Muscle of arm (tissue), 14 donors: Measurements from ENCODE around the gene CCDC196. TPM values are rescaled to one million over a fixed set of nuclear protein-coding genes. Genes with fewer than 3 reads are reported as not detected.

Source experiments
- DNase-seq: peaks from one replicate; pipeline ENCODE4 v3.0.0-alpha.2; 2013
- long read RNA-seq, 11 donors: transcript quantifications; one replicate each; lab custom pipeline, GENCODE V29; 2026
- polyA plus RNA-seq, 12 donors: library from polyadenylated mRNA; unstranded; fragments of 120-200 nt; gene quantifications; one replicate each; pipeline ENCODE4 v1.2.1, GENCODE V29; 2013; ENCODE audit not compliant: insufficient read length in 12 of 12

Gene CCDC196
- polyA plus RNA-seq, result under 1 TPM in 1 of 12 donors, not detected in 11; 0.10 TPM
- long read RNA-seq, donor 1, result 0 reads
- long read RNA-seq, donor 2, result 0 reads
- long read RNA-seq, donor 3, result 0 reads
- long read RNA-seq, donor 4, result 0 reads
- long read RNA-seq, donor 5, result 0 reads
- long read RNA-seq, donor 6, result 0 reads
- long read RNA-seq, donor 7, result 0 reads
- long read RNA-seq, donor 8, result 0 reads
- long read RNA-seq, donor 9, result 0 reads
- long read RNA-seq, donor 10, result 0 reads
- long read RNA-seq, donor 11, result 0 reads

- DNase-seq, result no peak
Observed at GRCh38 chr14:66485910-66486421, at the start of gene CCDC196. TSS of gene CCDC196 (plus strand) at chr14:66486371. CDS start at chr14:66486503, 132 bp downstream.

GRCh38 chr14:66440801-66441200 lies 45.4 kb upstream of the CCDC196 start:
- no peak for DNase-seq

- no peak for DNase-seq
Observed at GRCh38 chr14:66442953-66443571, 43.1 kb upstream of the CCDC196 start.

GRCh38 chr14:66443785-66444184 lies 42.4 kb upstream of the CCDC196 start:
- DNase-seq, result no peak

GRCh38 chr14:66444271-66444927 lies 41.8 kb upstream of the CCDC196 start:
- peak; percentile 38 for DNase-seq

GRCh38 chr14:66445936-66446335 lies 40.2 kb upstream of the CCDC196 start:
- DNase-seq, result no peak

- no peak for DNase-seq
Observed at GRCh38 chr14:66453469-66453868, 32.7 kb upstream of the CCDC196 start.

- DNase-seq, result no peak
Observed at GRCh38 chr14:66459603-66460002, 26.6 kb upstream of the CCDC196 start.

GRCh38 chr14:66464261-66464660 lies 21.9 kb upstream of the CCDC196 start:
- no peak for DNase-seq

- DNase-seq, result no peak
Observed at GRCh38 chr14:66468778-66469367, 17.3 kb upstream of the CCDC196 start.

GRCh38 chr14:66471584-66471983 lies 14.6 kb upstream of the CCDC196 start:
- no peak for DNase-seq

GRCh38 chr14:66472251-66472650 lies 13.9 kb upstream of the CCDC196 start:
- no peak for DNase-seq

GRCh38 chr14:66473223-66473622 lies 12.9 kb upstream of the CCDC196 start:
- DNase-seq, result no peak

GRCh38 chr14:66476964-66477363 lies 9.2 kb upstream of the CCDC196 start:
- DNase-seq, result no peak

GRCh38 chr14:66477567-66477966 lies 8.6 kb upstream of the CCDC196 start:
- DNase-seq, result no peak

- no peak for DNase-seq
Observed at GRCh38 chr14:66482873-66483272, 3.3 kb upstream of the CCDC196 start.

- no peak for DNase-seq
Observed at GRCh38 chr14:66483322-66483721, 2.8 kb upstream of the CCDC196 start.

GRCh38 chr14:66485029-66485428 lies 1.1 kb upstream of the CCDC196 start:
- no peak for DNase-seq

- no peak for DNase-seq
Observed at GRCh38 chr14:66487164-66487563, 993 bp downstream of the CCDC196 start.

- DNase-seq, result no peak
Observed at GRCh38 chr14:66490143-66491111, 4.3 kb downstream of the CCDC196 start.

- DNase-seq, result no peak
Observed at GRCh38 chr14:66493750-66494149, 7.6 kb downstream of the CCDC196 start.
